ENCODE data around the gene DGCR8. TPM values are rescaled to one million over a fixed set of nuclear protein-coding genes. Genes with fewer than 3 reads are reported as not detected.

DGCR8 gene
- total RNA-seq, 1 experiment from 2014 or later: 20.1 TPM

- no peak for DNase-seq (ENCODE audit: low spot score)
These were observed 57.8 kb downstream of the DGCR8 start for GRCh38 chr22:20137671-20138416.

- DNase-seq (ENCODE audit: low spot score): no peak
These were observed 58.3 kb downstream of the DGCR8 start for GRCh38 chr22:20138417-20138738.

- no peak for DNase-seq (ENCODE audit: low spot score)
These were observed 58.8 kb downstream of the DGCR8 start for GRCh38 chr22:20138868-20139267.

- no peak for DNase-seq (ENCODE audit: low spot score)
These were observed 59.5 kb downstream of the DGCR8 start for GRCh38 chr22:20139391-20140106.

GRCh38 chr22:20140107-20140445, 60.0 kb downstream of the DGCR8 start:
- no peak for DNase-seq (ENCODE audit: low spot score)

- no peak for DNase-seq (ENCODE audit: low spot score)
These were observed 60.5 kb downstream of the DGCR8 start for GRCh38 chr22:20140521-20140964.

GRCh38 chr22:20141186-20142077, 61.4 kb downstream of the DGCR8 start:
- peak; percentile 50 for DNase-seq (ENCODE audit: low spot score)

- no peak for DNase-seq (ENCODE audit: low spot score)
These were observed 62.9 kb downstream of the DGCR8 start for GRCh38 chr22:20142711-20143621.

- no peak for DNase-seq (ENCODE audit: low spot score)
These were observed 64.0 kb downstream of the DGCR8 start for GRCh38 chr22:20143883-20144665.

GRCh38 chr22:20145206-20145831, 65.3 kb downstream of the DGCR8 start:
- DNase-seq (ENCODE audit: low spot score): no peak

GRCh38 chr22:20145832-20146223, 65.8 kb downstream of the DGCR8 start:
- DNase-seq (ENCODE audit: low spot score): no peak

GRCh38 chr22:20146777-20147176, 66.7 kb downstream of the DGCR8 start:
- no peak for DNase-seq (ENCODE audit: low spot score)

GRCh38 chr22:20147237-20147988, 67.4 kb downstream of the DGCR8 start:
- no peak for DNase-seq (ENCODE audit: low spot score)

GRCh38 chr22:20148414-20148813, 68.4 kb downstream of the DGCR8 start:
- no peak for DNase-seq (ENCODE audit: low spot score)

- no peak for DNase-seq (ENCODE audit: low spot score)
These were observed 69.5 kb downstream of the DGCR8 start for GRCh38 chr22:20149257-20150250.

- DNase-seq (ENCODE audit: low spot score): no peak
These were observed 70.6 kb downstream of the DGCR8 start, which contains the start of gene CCDC188 for GRCh38 chr22:20150381-20151275. CCDC188 (minus strand) TSS chr22:20151055; CDS start chr22:20150986, 69 bp downstream.

- DNase-seq (ENCODE audit: low spot score): no peak
These were observed 71.2 kb downstream of the DGCR8 start for GRCh38 chr22:20151276-20151588.

Measured in A172 (cell line).